Subcutaneous adipose tissue (tissue), 4 donors: ENCODE results near the gene YBEY. TPM values are rescaled to one million over a fixed set of nuclear protein-coding genes. Genes with fewer than 3 reads are reported as not detected.

Experiments
- CTCF ChIP-seq: fragments of 450-650 bp; IDR thresholded peaks from one replicate; pipeline ENCODE4 v1.5.1; 2016; ENCODE audit warnings: low read depth, mild to moderate bottlenecking, control low read depth, antibody characterized with exemption, moderate library complexity
- total RNA-seq, 4 donors: library from RNA; depleted of rRNA; stranded (reverse); fragments of >200 nt; gene quantifications; one replicate each; pipeline ENCODE4 v1.1.0, GENCODE V29; 2016

YBEY gene
- total RNA-seq = 10 to 100 TPM; 16.3 to 19.4 (median 17.9) TPM

- no peak for TF ChIP-seq CTCF
Measured at GRCh38 chr21:46285761-46286647, at the start of gene YBEY. TSS of gene YBEY (plus strand) at chr21:46286342. CDS start at chr21:46286914, 572 bp downstream.

- no peak for TF ChIP-seq CTCF
Measured at GRCh38 chr21:46237474-46237873, 48.7 kb upstream of the YBEY start.

DNA sequence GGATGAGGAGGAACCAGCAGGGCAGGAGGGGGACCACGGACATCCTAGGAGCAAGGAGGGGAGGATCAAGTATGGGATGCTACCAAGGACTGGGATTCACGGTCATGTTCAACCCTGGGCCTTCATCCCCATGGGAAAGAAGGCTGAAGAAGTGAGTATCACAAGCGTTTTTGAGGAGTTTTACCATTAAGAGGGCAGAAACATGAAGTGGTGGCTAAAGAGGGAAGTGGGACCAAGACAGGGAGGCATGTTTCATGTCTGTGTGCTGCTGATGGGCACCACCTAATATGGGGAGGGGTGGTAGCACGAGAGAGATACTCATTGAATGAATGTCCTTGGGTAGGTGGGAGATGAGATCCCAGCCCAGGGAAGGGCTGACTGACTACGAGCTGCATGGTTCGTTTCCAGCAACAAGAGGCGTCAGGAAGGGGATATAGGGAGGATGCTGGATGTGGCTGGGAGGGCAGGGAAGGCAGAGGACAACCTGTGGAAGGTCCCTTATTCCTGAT, 46.3 kb upstream of the YBEY start:
- no peak for TF ChIP-seq CTCF

DNA sequence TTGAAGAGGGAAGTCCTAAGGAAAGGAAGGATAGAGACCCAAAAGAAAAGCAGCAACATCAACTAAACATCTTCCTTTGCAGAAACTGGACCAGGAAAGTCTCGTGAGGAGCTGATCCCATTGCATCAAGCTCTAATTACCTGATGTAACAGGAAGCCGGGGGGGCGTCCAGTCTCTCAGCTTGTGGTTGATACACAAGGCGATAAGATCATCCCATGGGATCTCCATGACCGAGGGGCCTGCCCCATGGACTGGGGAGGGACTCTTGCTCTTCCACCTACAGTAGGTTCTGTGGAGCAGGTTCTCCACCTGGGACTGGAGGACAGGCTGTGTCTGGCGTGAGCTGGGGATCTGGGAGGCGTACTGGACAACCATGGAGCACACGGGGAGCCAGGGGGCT, 42.8 kb upstream of the YBEY start:
- TF ChIP-seq CTCF = no peak

GRCh38 chr21:46243960-46244361, 42.2 kb upstream of the YBEY start:
- TF ChIP-seq CTCF = no peak

DNA sequence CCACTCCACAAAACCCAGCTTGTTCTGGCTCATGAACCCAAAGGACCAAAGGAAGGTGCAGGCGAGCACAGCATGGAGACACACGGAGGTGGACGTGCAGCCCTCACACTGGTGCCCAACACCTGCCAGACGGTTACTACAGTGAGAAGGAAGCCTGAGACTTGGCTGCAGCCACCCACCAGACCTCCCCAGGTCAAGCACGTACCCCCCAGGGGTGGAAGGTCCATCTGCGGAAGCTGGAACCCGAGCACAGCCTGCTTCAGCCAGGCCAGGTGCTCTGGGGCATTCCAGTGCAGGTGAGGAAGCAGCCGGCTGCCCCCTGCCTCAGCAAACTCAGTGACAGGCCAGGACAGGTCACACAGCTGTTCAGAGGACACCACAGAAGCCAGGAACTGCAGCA, 41.5 kb upstream of the YBEY start:
- no peak for TF ChIP-seq CTCF

DNA sequence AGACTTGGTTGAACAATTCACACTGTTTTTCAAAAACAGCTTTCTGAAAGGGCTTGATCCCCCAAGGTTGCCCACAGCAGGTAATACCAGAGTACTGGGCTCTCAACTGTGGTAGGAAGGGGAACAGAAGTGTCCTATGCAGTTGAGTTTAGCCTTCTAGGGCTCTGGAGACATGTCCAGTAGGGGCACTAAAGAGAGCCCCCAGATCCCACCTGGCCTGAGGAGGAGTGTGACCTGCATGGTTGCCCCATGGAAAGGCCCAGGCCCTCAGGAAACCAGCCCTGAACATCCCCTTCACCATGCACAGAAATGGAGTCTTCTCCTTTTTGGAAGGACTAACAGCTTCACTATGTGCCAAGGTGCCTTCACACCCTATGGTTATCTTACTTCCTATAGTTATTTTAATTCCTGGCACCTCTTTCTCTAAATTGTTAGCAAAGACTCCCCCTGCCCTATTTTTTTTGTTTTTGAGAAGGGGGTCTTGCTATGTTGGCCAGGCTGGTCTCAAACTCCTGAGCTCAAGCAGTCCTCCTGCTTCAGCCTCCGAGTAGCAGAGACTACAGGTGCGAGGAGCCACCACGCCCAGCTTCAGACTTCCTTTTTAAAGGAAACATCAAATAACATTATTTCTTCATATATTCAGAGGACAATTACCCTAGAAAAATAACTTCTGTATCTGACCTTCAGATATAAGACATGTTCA, 40.8 kb upstream of the YBEY start:
- no peak for TF ChIP-seq CTCF
